Endothelial cell of umbilical vein (primary cell): ENCODE measurements around the gene TMEM87B. TPM values are rescaled to one million over a fixed set of nuclear protein-coding genes. Genes with fewer than 3 reads are reported as not detected.

Experiments
- BruUV-seq: library from RNA; stranded (reverse); fragments of 400-500 nt; replicated peaks from 2 replicates; lab custom pipeline; 2021; lab: Mats Ljungman, UMichigan
- CTCF ChIA-PET: fragments of 300-600, 350-600 bp; sonication (Branson Sonifier 250); formaldehyde crosslinking; loops from one replicate; lab custom pipeline; 2021; ENCODE audit warnings: antibody characterized with exemption, inconsistent platforms; lab: Charles Lee
- POLR2A ChIA-PET: fragments of 300-600, 350-600 bp; sonication (Branson Sonifier 250); formaldehyde crosslinking; loops from one replicate; lab custom pipeline; 2021; ENCODE audit warnings: antibody characterized with exemption, inconsistent platforms; lab: Charles Lee
- DNase-seq: peaks from one replicate; pipeline ENCODE4 v3.0.0-alpha.2; 2011; ENCODE audit warnings: low read depth, low spot score
- FAIRE-seq: peaks from 2 replicates; lab custom pipeline; 2011; peaks lifted over from hg19 to GRCh38; lab: Jason Lieb, UNC
- H2AFZ ChIP-seq: 2 replicates; pipeline ENCODE4 v1.6.0; 2012; ENCODE audit warnings: low read depth, low read length, control low read depth, inconsistent platforms
- H3K27ac ChIP-seq: 2 replicates; pipeline ENCODE4 v1.5.1; 2011; ENCODE audit warnings: low read depth, mild to moderate bottlenecking, control low read depth, low read length, moderate library complexity; ENCODE audit not compliant: insufficient read depth
- H3K27me3 ChIP-seq, 2 experiments: 2 replicates each; pipeline versions ENCODE4 v1.6.0 to v1.6.1; 2011; ENCODE audit warnings: low read length in 2 of 2, mixed read lengths in 1 of 2; ENCODE audit not compliant: control insufficient read depth in 2 of 2, insufficient read depth in 2 of 2
- H3K36me3 ChIP-seq, 2 experiments: 2 replicates in 1 of 2; 3 replicates in 1 of 2; pipeline ENCODE4 v1.5.1; 2011; ENCODE audit warnings: low read length in 2 of 2, mild to moderate bottlenecking in 1 of 2, moderate library complexity in 1 of 2; ENCODE audit not compliant: control insufficient read depth in 2 of 2, insufficient read depth in 2 of 2; ENCODE audit errors: extremely low read depth in 1 of 2
- H3K4me1 ChIP-seq: 3 replicates; pipeline ENCODE4 v1.5.1; 2011; ENCODE audit warnings: mild to moderate bottlenecking, low read length; ENCODE audit not compliant: control insufficient read depth, insufficient read depth; ENCODE audit errors: extremely low read depth
- H3K4me2 ChIP-seq: 2 replicates; pipeline ENCODE4 v1.6.1; 2011; ENCODE audit warnings: low read length, control low read depth, mixed read lengths; ENCODE audit not compliant: insufficient read depth
- H3K4me3 ChIP-seq, 3 experiments: fragments of 200-600 bp in 1 of 3; sonication (generic), shearing (Covaris generic) in 1 of 3; replicated peaks in 1 of 3; 2 replicates each; pipeline ENCODE4 v1.5.1; 2011 to 2016; ENCODE audit warnings: control low read depth in 3 of 3, low read length in 3 of 3, mild to moderate bottlenecking in 2 of 3, inconsistent platforms in 1 of 3, low read depth in 1 of 3, moderate library complexity in 1 of 3; ENCODE audit not compliant: insufficient read depth in 1 of 3
- H3K79me2 ChIP-seq: 2 replicates; pipeline ENCODE4 v1.6.0; 2012; ENCODE audit warnings: low read length, inconsistent platforms; ENCODE audit not compliant: control insufficient read depth, insufficient read depth
- H3K9ac ChIP-seq: replicated peaks from 2 replicates; pipeline ENCODE3; 2011; ENCODE audit warnings: low read length, control low read depth; ENCODE audit not compliant: insufficient read depth; ENCODE audit errors: extremely low read depth
- H3K9me1 ChIP-seq: replicated peaks from 3 replicates; pipeline ENCODE4 v1.6.0; 2011; ENCODE audit warnings: mild to moderate bottlenecking, low read length; ENCODE audit not compliant: control insufficient read depth, insufficient read depth; ENCODE audit errors: extremely low read depth
- H3K9me3 ChIP-seq: replicated peaks from 2 replicates; pipeline ENCODE4 v1.5.1; 2012; ENCODE audit warnings: low read length, inconsistent platforms; ENCODE audit not compliant: control insufficient read depth, insufficient read depth
- H4K20me1 ChIP-seq: replicated peaks from 2 replicates; pipeline ENCODE3; 2011; ENCODE audit warnings: mild to moderate bottlenecking, low read length; ENCODE audit not compliant: control insufficient read depth, insufficient read depth; ENCODE audit errors: extremely low read depth
- CTCF ChIP-seq, 2 donors: IDR thresholded peaks; 1 replicate in 1 of 2; 2 replicates in 1 of 2; pipeline ENCODE4 v1.5.1; 2011; ENCODE audit warnings: low read length in 2 of 2, mild to moderate bottlenecking in 2 of 2, moderate library complexity in 2 of 2, control low read depth in 1 of 2, inconsistent platforms in 1 of 2, low read depth in 1 of 2; ENCODE audit not compliant: insufficient read depth in 1 of 2; ENCODE audit errors: extremely low read depth in 1 of 2
- EZH2 ChIP-seq: IDR thresholded peaks from 2 replicates; pipeline ENCODE4 v1.6.1; 2012; ENCODE audit warnings: borderline replicate concordance, low read depth, mild to moderate bottlenecking, moderate library complexity, low read length, inconsistent platforms; ENCODE audit not compliant: severe bottlenecking
- FOS ChIP-seq: IDR thresholded peaks from 2 replicates; pipeline ENCODE4 v1.6.1; 2011; ENCODE audit warnings: mild to moderate bottlenecking, low read length, moderate library complexity, borderline replicate concordance; ENCODE audit not compliant: insufficient read depth
- GATA2 ChIP-seq: IDR thresholded peaks from 2 replicates; pipeline ENCODE4 v1.7.0; 2011; ENCODE audit warnings: low read depth, mild to moderate bottlenecking, moderate library complexity, mixed read lengths, low read length; ENCODE audit not compliant: insufficient read length, insufficient read depth
- JUN ChIP-seq: IDR thresholded peaks from 2 replicates; pipeline ENCODE4 v1.6.1; 2011; ENCODE audit warnings: borderline replicate concordance, low read depth; ENCODE audit not compliant: insufficient read length, insufficient read depth
- MYC ChIP-seq: IDR thresholded peaks from one replicate; pipeline ENCODE4 v1.6.1; 2011; ENCODE audit warnings: mild to moderate bottlenecking, low read depth, low read length
- POLR2A ChIP-seq: IDR thresholded peaks from 2 replicates; pipeline ENCODE4 v1.6.1; 2012; ENCODE audit warnings: low read depth, mild to moderate bottlenecking, control low read depth, low read length
- POLR2AphosphoS5 ChIP-seq: IDR thresholded peaks from 2 replicates; pipeline ENCODE4 v1.6.1; 2012; ENCODE audit warnings: low read depth, mild to moderate bottlenecking, control low read depth, low read length, moderate library complexity; ENCODE audit not compliant: insufficient read depth
- dilution Hi-C: fragments of 300-500 bp; cut with MboI; formaldehyde crosslinking; loops from one replicate; pipeline ENCODE4 v1.15.0; 2019; ENCODE audit warnings: low sequenced_read_pairs; ENCODE audit not compliant: extremely low pct_ligation_motif_present
- intact Hi-C: fragments of 100-400 bp; cut with micrococcal nuclease; formaldehyde crosslinking; loops from one replicate; pipeline ENCODE4 v1.10.0; 2022
- polyA plus RNA-seq, 4 experiments: library from polyadenylated mRNA; depleted of rRNA in 3 of 4; stranded (reverse) in 3 of 4; unstranded in 1 of 4; fragments of >200 nt; gene quantifications; 2 replicates each; pipeline versions ENCODE4 v1.2.1 to v1.2.3, GENCODE V29; 2011 to 2012; ENCODE audit warnings: missing spikeins in 1 of 4
- total RNA-seq: library from RNA; stranded (reverse); gene quantifications from 2 replicates; pipeline ENCODE4 v1.2.3, GENCODE V29; 2021
- TF ChIP-seq, protein P1 (sequence below): IDR thresholded peaks from 2 replicates; pipeline ENCODE4 v1.6.1; 2011; ENCODE audit not compliant: insufficient read depth, insufficient read length

Gene TMEM87B
- total and polyA plus RNA-seq, 2 donors (not counting 3 experiments of a cell fraction or from before 2014, with no cell fraction given), result 17.6 to 21.5 TPM

GRCh38 chr2:112141626-112142007 is 86.5 kb downstream of the TMEM87B start:
- Histone ChIP-seq H3K4me3 (no peak overlapping the region), H3K79me2 (no peaks in the 10 kb centered on the region), H3K9ac (no peak overlapping the region), H3K9me1 (no peaks in the 10 kb centered on the region), H3K4me2 (no peak overlapping the region), H4K20me1 (no peaks in the 10 kb centered on the region), H3K9me3 (no peaks in the 10 kb centered on the region), H3K36me3 (no peaks in the 10 kb centered on the region), H3K4me1 (peaks cover 9% of the 10 kb centered on the region), H3K27me3 (no peaks in the 10 kb centered on the region), H2AFZ (no peak overlapping the region), H3K27ac (no peak overlapping the region)
- ChIA-PET CTCF (no interaction called here), POLR2A (no interaction called here)
- intact Hi-C loops (no loop called here), dilution Hi-C loops (no loop called here)
- TF ChIP-seq POLR2A (no peak), CTCF (IDR thresholded peaks at IDR 0.05; ENCODE audit: extremely low read depth in 1 of 2, insufficient read depth in 1 of 2, low read depth in 1 of 2, low read length in 2 of 2) (no peak), POLR2AphosphoS5 (no peak), EZH2 (no peak), MYC (no peak), JUN (no peak)
- FAIRE-seq (no peak), DNase-seq (no peak)
- BruUV-seq, result no TSS peak

DNA sequence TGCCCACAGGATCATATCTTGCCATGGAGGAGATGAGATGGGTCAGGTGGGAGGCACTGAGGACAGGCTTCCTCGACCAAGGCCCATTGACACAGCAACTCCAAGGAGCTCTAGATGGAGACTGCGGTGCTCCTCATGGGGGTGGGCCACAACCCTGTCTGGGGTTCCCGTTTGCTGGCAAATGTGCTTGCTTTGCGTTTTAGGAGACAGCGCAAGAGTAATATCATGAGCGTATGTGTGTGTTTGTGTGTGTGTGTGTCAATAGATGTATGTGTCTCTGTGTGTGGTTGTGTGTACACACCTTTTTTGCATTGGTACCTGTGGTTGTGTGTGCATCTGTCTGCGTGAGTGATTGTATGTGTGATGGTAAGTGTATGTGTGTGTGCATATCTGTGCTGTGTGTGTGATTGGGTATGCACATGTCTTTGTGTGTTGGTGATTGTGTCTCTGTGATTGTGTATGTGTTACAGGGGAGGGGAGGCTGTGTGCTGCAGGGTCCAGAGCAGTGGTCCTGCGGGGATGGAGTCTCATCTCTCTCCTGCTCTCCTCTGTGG is 87.5 kb downstream of the TMEM87B start:
- DNase-seq (no peak), FAIRE-seq (no peak)
- H3K4me2 ChIP-seq, result no peak overlapping the region
- no peaks in the 10 kb centered on the region for H3K36me3 ChIP-seq
- ChIA-PET POLR2A (no interaction called here), CTCF (no interaction called here)
- no peak overlapping the region for H3K4me3 ChIP-seq
- H3K27ac ChIP-seq, result no peak overlapping the region
- intact Hi-C loops, result no loop called here
- H3K9me3 ChIP-seq, result no peaks in the 10 kb centered on the region
- dilution Hi-C loops, result no loop called here
- TF ChIP-seq GATA2 (no peak), POLR2AphosphoS5 (no peak), CTCF (IDR thresholded peaks at IDR 0.05; ENCODE audit: extremely low read depth in 1 of 2, insufficient read depth in 1 of 2, low read depth in 1 of 2, low read length in 2 of 2) (no peak), EZH2 (no peak), MYC (no peak), JUN (no peak), POLR2A (no peak), FOS (no peak)
- TF ChIP-seq, protein P1, sequence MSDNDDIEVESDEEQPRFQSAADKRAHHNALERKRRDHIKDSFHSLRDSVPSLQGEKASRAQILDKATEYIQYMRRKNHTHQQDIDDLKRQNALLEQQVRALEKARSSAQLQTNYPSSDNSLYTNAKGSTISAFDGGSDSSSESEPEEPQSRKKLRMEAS, result no peak
- no peak overlapping the region for H2AFZ ChIP-seq
- H4K20me1 ChIP-seq, result no peaks in the 10 kb centered on the region
- no TSS peak for BruUV-seq
- no peaks in the 10 kb centered on the region for H3K79me2 ChIP-seq
- H3K27me3 ChIP-seq, result no peaks in the 10 kb centered on the region
- H3K4me1 ChIP-seq, result peaks cover 5% of the 10 kb centered on the region
- no peaks in the 10 kb centered on the region for H3K9me1 ChIP-seq
- no peak overlapping the region for H3K9ac ChIP-seq
